ENCODE results near the gene C1QTNF1. TPM values are rescaled to one million over a fixed set of nuclear protein-coding genes. Genes with fewer than 3 reads are reported as not detected.

C1QTNF1 gene
- total and polyA plus RNA-seq, 4 donors: 7.4 to 84.5 (median 30.0) TPM

DNA sequence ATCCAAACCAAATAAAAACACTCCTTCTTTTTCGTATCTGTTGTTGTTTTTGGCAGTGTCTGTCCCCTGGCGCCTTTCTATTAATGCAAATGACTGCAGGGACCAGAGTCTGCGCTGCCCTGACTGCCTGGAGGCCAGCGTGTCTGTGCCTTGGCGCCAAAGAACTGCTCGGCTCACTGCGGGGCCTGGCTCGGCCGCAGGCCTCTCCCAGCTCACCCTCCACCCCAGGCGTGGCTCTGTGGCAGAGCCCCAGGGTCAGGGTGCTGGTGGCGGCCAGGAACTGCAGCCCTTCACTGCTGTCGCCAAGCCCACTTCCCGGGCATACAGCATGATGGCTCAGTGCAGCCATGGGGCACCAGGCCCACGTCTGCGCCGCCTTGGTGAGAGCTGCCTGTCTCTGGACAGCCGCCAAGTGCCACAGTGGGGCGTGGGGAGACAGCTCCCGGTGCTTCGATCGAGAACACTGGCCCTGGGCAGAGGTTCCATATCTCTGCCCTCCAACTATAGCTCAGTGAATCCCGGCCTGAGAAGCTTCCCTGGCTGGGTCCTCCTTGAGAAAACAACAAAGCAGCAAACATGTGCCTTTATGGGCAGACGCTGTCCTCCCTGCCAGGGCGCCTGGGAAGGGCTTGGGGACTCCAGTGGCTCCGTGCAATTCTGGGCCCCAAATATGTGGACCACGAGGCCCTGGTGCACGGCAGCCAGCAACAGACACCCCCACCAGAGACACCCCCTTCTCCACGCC lies 25.5 kb upstream of the C1QTNF1 start:
- H3K27me3 ChIP-seq (ENCODE audit: control insufficient read depth in 3 of 3, insufficient read depth in 3 of 3, low read length in 2 of 3): no peaks in the 10 kb centered on the region
- no peaks in the 10 kb centered on the region for H3K4me1 ChIP-seq (ENCODE audit: control insufficient read depth in 5 of 5, insufficient read depth in 5 of 5, low read length in 5 of 5)
- H3K36me3 ChIP-seq (ENCODE audit: control insufficient read depth in 4 of 4, insufficient read depth in 4 of 4, low read length in 4 of 4): peaks cover 5 to 54% (median 26%) of the 10 kb centered on the region in 4 donors
- H3K27ac ChIP-seq (ENCODE audit: low read depth in 1 of 2, low read length in 1 of 2): peak overlapping the region in 1 of 2 donors; percentile 17
- WGBS, 2 donors: 81 to 93% methylated on average over 28 of the region's 28 CpGs
- no peak overlapping the region for H3K9ac ChIP-seq (ENCODE audit: insufficient read depth in 1 of 2, low read length in 2 of 2)
- DNase-seq (no peak), ATAC-seq (ENCODE audit: insufficient read depth, low FRiP score) (no peak)
- TF ChIP-seq, protein P1, sequence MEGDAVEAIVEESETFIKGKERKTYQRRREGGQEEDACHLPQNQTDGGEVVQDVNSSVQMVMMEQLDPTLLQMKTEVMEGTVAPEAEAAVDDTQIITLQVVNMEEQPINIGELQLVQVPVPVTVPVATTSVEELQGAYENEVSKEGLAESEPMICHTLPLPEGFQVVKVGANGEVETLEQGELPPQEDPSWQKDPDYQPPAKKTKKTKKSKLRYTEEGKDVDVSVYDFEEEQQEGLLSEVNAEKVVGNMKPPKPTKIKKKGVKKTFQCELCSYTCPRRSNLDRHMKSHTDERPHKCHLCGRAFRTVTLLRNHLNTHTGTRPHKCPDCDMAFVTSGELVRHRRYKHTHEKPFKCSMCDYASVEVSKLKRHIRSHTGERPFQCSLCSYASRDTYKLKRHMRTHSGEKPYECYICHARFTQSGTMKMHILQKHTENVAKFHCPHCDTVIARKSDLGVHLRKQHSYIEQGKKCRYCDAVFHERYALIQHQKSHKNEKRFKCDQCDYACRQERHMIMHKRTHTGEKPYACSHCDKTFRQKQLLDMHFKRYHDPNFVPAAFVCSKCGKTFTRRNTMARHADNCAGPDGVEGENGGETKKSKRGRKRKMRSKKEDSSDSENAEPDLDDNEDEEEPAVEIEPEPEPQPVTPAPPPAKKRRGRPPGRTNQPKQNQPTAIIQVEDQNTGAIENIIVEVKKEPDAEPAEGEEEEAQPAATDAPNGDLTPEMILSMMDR (IDR thresholded peaks at IDR 0.05; ENCODE audit: control extremely low read depth, extremely low read depth): no peak
- H3K4me3 ChIP-seq: no peak overlapping the region
- no peaks in the 10 kb centered on the region for H3K9me3 ChIP-seq (ENCODE audit: control insufficient read depth in 4 of 4, insufficient read depth in 3 of 4, low read length in 3 of 4)

DNA sequence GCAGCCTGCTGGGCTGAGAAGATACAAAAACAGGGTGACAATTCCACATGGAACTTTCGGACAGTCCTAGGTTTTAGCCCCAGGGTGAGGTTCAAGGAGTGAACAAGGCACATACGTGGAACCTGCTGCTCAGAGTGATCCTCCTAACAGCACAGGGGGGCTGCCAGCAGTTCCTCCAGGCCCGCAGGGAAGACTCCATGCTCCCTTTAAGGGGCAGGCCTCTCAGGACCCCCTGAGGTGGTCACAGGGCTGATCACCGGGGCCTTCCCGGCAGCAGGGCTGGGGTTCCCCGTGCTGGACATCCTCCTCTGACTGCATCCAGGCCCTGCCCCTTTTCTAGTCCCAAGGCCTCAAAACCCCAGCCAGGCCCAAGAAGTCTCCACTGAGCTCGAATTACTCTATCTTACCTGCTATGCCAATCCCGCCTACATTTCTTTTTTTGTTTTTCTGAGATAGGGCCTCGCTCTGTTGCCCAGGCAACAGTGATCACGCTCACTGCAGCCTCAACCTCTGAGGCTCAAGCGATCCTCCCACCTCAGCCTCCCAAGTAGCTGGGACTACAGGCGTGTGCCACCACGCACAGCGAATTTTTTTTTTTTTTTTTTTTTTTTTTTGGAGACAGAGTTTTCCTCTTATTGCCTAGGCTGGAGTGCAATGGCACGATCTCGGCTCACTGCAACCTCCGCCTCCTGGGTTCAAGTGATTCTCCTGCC lies 24.8 kb upstream of the C1QTNF1 start:
- peak overlapping the region in 1 of 2 donors; percentile 22 for H3K27ac ChIP-seq (ENCODE audit: low read depth in 1 of 2, low read length in 1 of 2)
- TF ChIP-seq, protein P1 (IDR thresholded peaks at IDR 0.05; ENCODE audit: control extremely low read depth, extremely low read depth): no peak
- H3K9me3 ChIP-seq (ENCODE audit: control insufficient read depth in 4 of 4, insufficient read depth in 3 of 4, low read length in 3 of 4): no peaks in the 10 kb centered on the region
- H3K4me3 ChIP-seq: no peak overlapping the region
- DNase-seq: no peak
- H3K36me3 ChIP-seq (ENCODE audit: control insufficient read depth in 4 of 4, insufficient read depth in 4 of 4, low read length in 4 of 4): peaks cover 5 to 53% (median 22%) of the 10 kb centered on the region in 4 donors
- no peak overlapping the region for H3K9ac ChIP-seq (ENCODE audit: insufficient read depth in 1 of 2, low read length in 2 of 2)
- no peaks in the 10 kb centered on the region for H3K27me3 ChIP-seq (ENCODE audit: control insufficient read depth in 3 of 3, insufficient read depth in 3 of 3, low read length in 2 of 3)
- H3K4me1 ChIP-seq (ENCODE audit: control insufficient read depth in 5 of 5, insufficient read depth in 5 of 5, low read length in 5 of 5): no peaks in the 10 kb centered on the region
- WGBS, 2 donors: 93 to 94% methylated on average over 17 of the region's 17 CpGs
- ATAC-seq (ENCODE audit: insufficient read depth, low FRiP score): no peak

DNA sequence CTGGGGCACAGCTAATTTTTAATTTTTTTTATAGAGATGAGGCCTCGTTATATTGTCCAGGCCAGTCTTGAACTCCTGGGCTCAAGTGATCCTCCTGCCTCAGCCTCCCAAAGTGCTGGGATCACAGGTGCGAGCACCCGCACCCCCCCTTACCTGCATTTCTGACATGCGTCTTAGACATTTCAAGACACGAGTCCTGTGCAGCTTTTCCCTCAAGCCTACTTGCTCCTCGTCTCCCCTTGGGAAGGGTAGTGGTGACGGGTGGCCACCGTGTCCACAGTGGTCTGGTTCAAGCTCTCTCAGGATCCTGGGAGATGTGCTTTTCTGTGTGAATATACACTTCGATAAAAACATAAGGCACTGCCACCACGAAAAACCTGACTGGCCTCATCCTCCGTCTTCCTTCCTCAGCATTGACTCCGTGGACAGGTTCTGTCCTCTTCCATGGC lies 24.0 kb upstream of the C1QTNF1 start:
- no peaks in the 10 kb centered on the region for H3K27me3 ChIP-seq (ENCODE audit: control insufficient read depth in 3 of 3, insufficient read depth in 3 of 3, low read length in 2 of 3)
- TF ChIP-seq, protein P1 (IDR thresholded peaks at IDR 0.05; ENCODE audit: control extremely low read depth, extremely low read depth): no peak
- H3K4me3 ChIP-seq: no peak overlapping the region
- H3K9ac ChIP-seq (ENCODE audit: insufficient read depth in 1 of 2, low read length in 2 of 2): no peak overlapping the region
- no peak overlapping the region for H3K27ac ChIP-seq (ENCODE audit: low read depth in 1 of 2, low read length in 1 of 2)
- 95 to 96% methylated on average over 12 of the region's 12 CpGs for WGBS, 2 donors
- H3K9me3 ChIP-seq (ENCODE audit: control insufficient read depth in 4 of 4, insufficient read depth in 3 of 4, low read length in 3 of 4): no peaks in the 10 kb centered on the region
- ATAC-seq (ENCODE audit: insufficient read depth, low FRiP score): no peak
- peaks cover 5 to 46% (median 19%) of the 10 kb centered on the region in 4 donors for H3K36me3 ChIP-seq (ENCODE audit: control insufficient read depth in 4 of 4, insufficient read depth in 4 of 4, low read length in 4 of 4)
- H3K4me1 ChIP-seq (ENCODE audit: control insufficient read depth in 5 of 5, insufficient read depth in 5 of 5, low read length in 5 of 5): no peaks in the 10 kb centered on the region
- DNase-seq: no peak
